Stimulated activated CD4-positive, alpha-beta T cell treated with anti-CD3 and anti-CD28 coated beads, Interleukin-1b, Interleukin-23, amount 100 ng/mL, for 48 hours (primary cell): ENCODE results near the gene CRTAC1.
A peak's percentile ranks its signal among the peaks of the same experiment; 100 is the strongest.

Experiments used
- DNase-seq: peaks from one replicate; pipeline ENCODE4 v3.0.0-alpha.2; 2020

The CRTAC1 gene

DNA sequence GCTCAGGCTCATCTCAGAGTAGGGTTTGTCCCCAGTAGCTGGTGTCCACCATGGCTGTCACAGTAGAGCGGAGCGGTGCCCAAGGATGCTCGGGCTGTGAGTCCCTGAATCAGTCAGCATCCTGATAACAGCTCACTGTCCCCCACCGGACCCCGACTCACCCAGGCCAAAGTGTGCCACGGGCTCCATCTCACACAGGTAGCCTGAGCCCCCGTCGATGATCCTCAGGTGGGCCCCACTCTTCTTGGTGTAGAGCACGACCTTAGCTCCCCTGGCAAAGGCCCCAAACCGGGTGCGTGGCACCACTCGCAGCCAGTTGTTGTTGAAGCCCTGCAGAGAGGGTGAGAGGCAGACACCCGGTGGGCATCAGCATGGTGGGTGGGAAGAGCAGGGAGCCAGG lies 135.3 kb downstream of the CRTAC1 start:
- no peak for DNase-seq

DNA sequence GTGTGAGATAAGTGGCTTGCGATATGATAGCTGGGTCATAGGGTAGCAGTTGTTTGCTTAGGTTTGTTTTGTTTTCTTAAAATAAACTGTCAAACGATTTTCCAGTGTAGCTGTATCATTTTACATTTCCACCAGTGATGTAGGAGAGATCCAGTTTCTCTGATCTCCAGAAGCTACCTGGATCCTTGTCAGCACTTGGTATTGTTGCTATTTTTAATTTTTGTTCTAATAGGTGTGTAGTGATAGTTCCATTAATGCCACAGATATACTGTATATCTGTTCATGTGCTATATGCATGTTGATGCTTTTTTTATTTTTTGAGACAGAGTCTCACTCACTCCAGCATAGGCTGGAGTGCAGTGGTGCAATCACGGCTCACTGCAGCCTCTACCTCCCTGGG lies 136.3 kb downstream of the CRTAC1 start:
- no peak for DNase-seq

DNA sequence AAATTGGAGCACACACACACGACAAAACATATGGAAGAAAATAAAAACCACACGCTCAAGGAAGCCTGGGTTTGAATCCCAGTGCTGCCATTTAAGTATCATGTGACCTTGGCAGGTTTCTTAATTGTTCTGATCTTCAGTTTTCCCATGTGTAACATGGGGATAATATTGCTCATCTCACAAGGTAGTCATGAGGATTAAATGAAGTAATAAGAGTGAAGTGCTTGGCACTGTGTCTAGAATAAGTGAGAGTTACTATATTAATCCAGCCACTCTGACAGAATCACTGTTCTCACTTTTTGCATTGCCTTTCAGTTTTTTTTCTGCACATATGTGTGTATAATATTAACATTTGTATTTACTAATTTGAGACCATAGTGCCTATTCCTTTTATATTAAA lies 137.5 kb downstream of the CRTAC1 start:
- DNase-seq: no peak

- no peak for DNase-seq
Measured at GRCh38 chr10:97892506-97892905, 137.9 kb downstream of the CRTAC1 start.

GRCh38 chr10:97891497-97892167 lies 138.8 kb downstream of the CRTAC1 start:
- no peak for DNase-seq

DNA sequence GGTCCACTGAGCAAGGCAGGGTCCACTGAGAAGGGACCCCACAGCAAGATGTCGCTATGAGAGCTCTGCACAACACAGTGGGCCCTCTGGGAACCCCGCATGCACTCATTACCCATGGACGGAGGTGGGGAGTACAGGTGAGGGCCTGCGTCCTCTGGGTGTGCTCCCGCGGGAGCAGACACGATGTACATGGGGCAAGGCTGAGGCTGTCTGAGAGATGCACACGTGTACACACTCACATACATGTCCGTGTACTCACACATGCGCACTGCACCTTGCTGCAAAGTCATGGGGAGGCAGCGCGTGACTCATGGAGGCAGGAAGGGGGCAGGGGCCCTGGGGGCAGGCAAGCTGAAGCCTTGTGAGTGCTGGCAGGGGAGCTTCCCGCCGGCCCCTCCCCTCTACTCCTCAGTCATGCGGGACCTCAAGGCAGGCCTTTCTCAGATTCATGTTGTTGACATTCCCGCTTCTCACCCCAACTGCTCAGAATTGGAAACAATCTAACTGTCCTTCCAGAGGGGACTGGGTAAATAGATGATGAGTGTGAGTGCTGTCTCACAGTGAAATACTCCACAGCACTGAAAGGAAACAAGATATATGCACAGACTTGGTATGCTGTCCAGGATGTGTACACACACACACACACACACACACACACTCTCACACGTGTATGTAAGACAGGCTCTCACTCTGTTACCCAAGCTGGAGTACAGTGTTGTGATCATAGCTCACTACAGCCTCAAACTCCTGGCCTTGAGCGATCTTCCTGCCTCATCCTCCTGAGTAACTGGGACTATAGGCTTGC lies 140.8 kb downstream of the CRTAC1 start:
- DNase-seq: peak; percentile 24

GRCh38 chr10:97888641-97889262 lies 141.7 kb downstream of the CRTAC1 start:
- DNase-seq: no peak

DNA sequence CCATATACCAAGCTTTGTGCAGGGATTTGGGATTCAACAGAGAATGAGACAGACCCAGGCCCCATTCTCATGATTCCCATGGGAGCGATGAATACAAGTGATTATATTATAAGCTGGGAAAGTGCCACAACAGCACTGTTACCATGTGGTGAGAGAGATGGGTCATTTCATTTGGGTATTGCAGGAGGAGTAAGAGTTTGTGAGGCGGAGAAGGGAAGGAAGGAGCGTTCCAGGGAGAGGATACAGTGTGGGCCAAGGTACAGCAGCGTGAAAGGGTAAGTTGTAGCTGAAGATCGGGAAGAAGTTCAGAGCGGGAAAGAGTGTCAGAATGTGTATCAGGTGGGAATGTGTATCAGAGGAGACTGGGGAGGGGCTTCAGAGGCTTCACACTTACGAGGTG lies 142.3 kb downstream of the CRTAC1 start:
- DNase-seq: no peak

DNA sequence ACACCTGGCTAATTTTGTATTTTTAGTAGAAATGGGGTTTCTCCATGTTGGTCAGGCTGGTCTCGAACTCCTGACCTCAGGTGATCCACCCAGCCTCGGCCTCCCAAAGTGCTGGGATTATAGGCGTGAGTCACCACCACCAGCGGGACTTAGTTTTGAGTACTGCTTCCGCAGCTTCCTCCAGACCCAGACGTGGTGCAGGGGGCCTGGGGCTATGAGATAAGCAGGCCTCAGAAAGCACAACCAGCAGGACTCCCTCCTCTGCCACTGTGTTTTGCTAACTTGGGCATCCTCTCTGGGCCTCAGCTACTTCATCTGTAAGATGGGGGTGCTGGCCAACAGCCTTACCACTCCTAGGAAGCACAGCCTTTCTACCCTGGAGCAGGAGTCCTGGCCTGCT lies 143.0 kb downstream of the CRTAC1 start:
- DNase-seq: no peak

- no peak for DNase-seq
Measured at GRCh38 chr10:97886286-97886685, 144.1 kb downstream of the CRTAC1 start.

GRCh38 chr10:97883092-97883485 lies 147.3 kb downstream of the CRTAC1 start:
- no peak for DNase-seq

- DNase-seq: peak; percentile 22
Measured at GRCh38 chr10:97882142-97883091, 148.0 kb downstream of the CRTAC1 start.

GRCh38 chr10:97880109-97880508 lies 150.3 kb downstream of the CRTAC1 start:
- DNase-seq: no peak

DNA sequence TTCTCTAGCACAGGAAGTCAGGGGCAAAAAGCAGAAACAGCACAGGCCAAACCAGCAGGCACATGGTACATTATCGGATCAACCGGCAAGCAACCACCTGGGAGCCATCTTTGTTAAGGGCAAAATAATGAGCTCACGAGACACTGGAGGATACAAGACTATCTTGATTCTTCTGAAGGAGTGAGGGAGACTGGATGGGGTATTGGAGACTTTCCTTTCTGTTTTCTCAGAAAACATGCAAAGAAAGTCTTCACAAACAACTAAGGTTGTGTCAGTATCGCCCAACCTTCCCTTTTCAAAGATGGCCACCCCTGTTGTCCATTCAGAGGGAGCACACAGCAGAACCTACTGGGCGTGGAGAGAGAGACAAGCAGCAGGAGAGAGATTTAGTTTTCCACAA lies 151.2 kb downstream of the CRTAC1 start:
- no peak for DNase-seq

- no peak for DNase-seq
Measured at GRCh38 chr10:97876402-97876801, 154.0 kb downstream of the CRTAC1 start.

GRCh38 chr10:97875391-97875790 lies 155.0 kb downstream of the CRTAC1 start:
- no peak for DNase-seq

DNA sequence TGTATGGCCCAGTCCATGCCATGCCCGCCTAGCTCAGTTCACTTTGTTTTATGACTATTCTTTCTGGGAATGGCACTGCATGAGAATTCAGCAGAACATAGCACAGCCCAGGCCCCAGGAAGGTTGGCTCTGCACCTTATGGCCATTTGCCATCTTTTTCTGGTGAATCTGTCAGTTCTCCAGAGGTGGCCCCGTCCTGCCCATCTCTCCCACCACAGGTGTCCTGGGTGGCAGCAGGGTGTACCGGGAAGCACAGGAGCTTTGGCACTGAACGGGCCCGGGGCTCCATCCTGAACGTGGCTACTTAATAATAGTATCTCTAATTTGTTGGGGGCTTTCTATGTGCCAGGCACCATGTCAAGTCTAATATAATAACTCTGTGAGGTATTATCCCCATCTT lies 156.1 kb downstream of the CRTAC1 start:
- DNase-seq: no peak

DNA sequence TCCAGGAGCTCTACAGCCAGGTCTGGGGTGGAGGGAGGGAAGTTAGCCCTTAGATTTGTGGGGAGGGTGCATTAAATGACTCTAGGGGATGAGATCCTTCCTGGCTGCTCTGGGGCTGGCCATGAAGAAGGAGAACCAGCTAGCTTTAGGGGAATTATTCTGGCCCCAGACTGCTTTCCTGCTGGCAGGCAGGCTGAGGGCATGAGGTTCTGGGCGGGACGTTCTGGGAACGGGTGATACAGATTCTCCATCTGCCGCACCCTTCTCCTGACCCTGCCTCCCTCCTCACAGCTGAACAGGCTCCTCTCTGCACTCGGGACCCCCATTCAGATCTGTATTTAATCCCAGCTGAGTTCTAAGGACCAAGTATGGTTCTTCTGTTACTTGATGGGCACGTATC lies 156.9 kb downstream of the CRTAC1 start:
- no peak for DNase-seq

GRCh38 chr10:97870990-97871389 lies 159.4 kb downstream of the CRTAC1 start:
- no peak for DNase-seq

- peak; percentile 88 for DNase-seq
Measured at GRCh38 chr10:97869091-97870042, 161.1 kb downstream of the CRTAC1 start.

GRCh38 chr10:97868134-97868685 lies 162.2 kb downstream of the CRTAC1 start:
- DNase-seq: no peak
